ENCODE data around the gene SULT4A1.

- TF ChIP-seq ZNF274 (IDR thresholded peaks at IDR 0.05; ENCODE audit: low read depth, low read length) (no peak), SUZ12 (IDR thresholded peaks at IDR 0.05; ENCODE audit: extremely low read depth, insufficient read depth, insufficient read length) (no peak), YY1 (IDR thresholded peaks at IDR 0.05; ENCODE audit: insufficient read depth, insufficient read length) (no peak)
Measured at GRCh38 chr22:43897751-43898261, 35.5 kb upstream of the SULT4A1 start.

All from NT2/D1 (cell line).